22Rv1 (cell line): ENCODE results near the gene SCN11A.

ENCODE experiments used
- CTCF ChIP-seq: fragments of 450-650 bp; IDR thresholded peaks from 2 replicates; pipeline ENCODE4 v1.5.1; 2017; ENCODE audit warnings: mild to moderate bottlenecking
- ZFX ChIP-seq: fragments of 450-650 bp; IDR thresholded peaks from 2 replicates; pipeline ENCODE4 v1.6.1; 2017; ENCODE audit warnings: antibody characterized with exemption, borderline replicate concordance

GRCh38 chr3:39068556-39068955 lies 16.8 kb upstream of the SCN11A start:
- TF ChIP-seq CTCF (no peak), ZFX (no peak)
